GM18858 (cell line): ENCODE measurements around the gene CEP128.

Experiments used
- ATAC-seq: cut with Tn5 transposase; IDR thresholded peaks from one replicate; pipeline ENCODE4 v1.9.1; 2021; ENCODE audit not compliant: unreplicated experiment

Gene CEP128

GRCh38 chr14:80906336-80906735 is 35.2 kb downstream of the CEP128 start:
- no peak for ATAC-seq

GRCh38 chr14:80902608-80903007 is 38.9 kb downstream of the CEP128 start:
- ATAC-seq: no peak

- ATAC-seq: no peak
These were observed 39.7 kb downstream of the CEP128 start for GRCh38 chr14:80901822-80902221.

GRCh38 chr14:80901260-80901659 is 40.3 kb downstream of the CEP128 start:
- no peak for ATAC-seq

- no peak for ATAC-seq
These were observed 68.9 kb downstream of the CEP128 start for GRCh38 chr14:80872645-80873044.

GRCh38 chr14:80868260-80868659 is 73.3 kb downstream of the CEP128 start:
- ATAC-seq: no peak

GRCh38 chr14:80867798-80868197 is 73.7 kb downstream of the CEP128 start:
- ATAC-seq: no peak

GRCh38 chr14:80867091-80867490 is 74.4 kb downstream of the CEP128 start:
- no peak for ATAC-seq

GRCh38 chr14:80865565-80865964 is 76.0 kb downstream of the CEP128 start:
- no peak for ATAC-seq

GRCh38 chr14:80862983-80863382 is 78.6 kb downstream of the CEP128 start:
- no peak for ATAC-seq

GRCh38 chr14:80862541-80862940 is 79.0 kb downstream of the CEP128 start:
- ATAC-seq: no peak

GRCh38 chr14:80850197-80850814 is 91.2 kb downstream of the CEP128 start:
- peak; percentile 64 for ATAC-seq

- no peak for ATAC-seq
These were observed 94.5 kb downstream of the CEP128 start for GRCh38 chr14:80847070-80847469.

GRCh38 chr14:80845856-80846255 is 95.7 kb downstream of the CEP128 start:
- no peak for ATAC-seq

GRCh38 chr14:80844872-80845271 is 96.7 kb downstream of the CEP128 start:
- no peak for ATAC-seq

GRCh38 chr14:80839743-80840142 is 101.8 kb downstream of the CEP128 start:
- ATAC-seq: no peak

GRCh38 chr14:80809663-80810062 is 131.9 kb downstream of the CEP128 start:
- ATAC-seq: no peak

- ATAC-seq: no peak
These were observed 136.4 kb downstream of the CEP128 start for GRCh38 chr14:80805136-80805535.

GRCh38 chr14:80798878-80799277 is 142.7 kb downstream of the CEP128 start:
- ATAC-seq: no peak

- ATAC-seq: no peak
These were observed 143.3 kb downstream of the CEP128 start for GRCh38 chr14:80798211-80798610.

- no peak for ATAC-seq
These were observed 148.8 kb downstream of the CEP128 start for GRCh38 chr14:80792771-80793170.

GRCh38 chr14:80787876-80788275 is 153.7 kb downstream of the CEP128 start:
- no peak for ATAC-seq

- ATAC-seq: no peak
These were observed 156.7 kb downstream of the CEP128 start for GRCh38 chr14:80784820-80785219.
